Activated CD4-positive, alpha-beta T cell treated with anti-CD3 and anti-CD28 coated beads, Interleukin-2, amount 50 U/mL, for 48 hours (primary cell): ENCODE measurements around the gene EIPR1.

Experiments used
- DNase-seq, 2 experiments: peaks; one replicate each; pipeline ENCODE4 v3.0.0-alpha.2; 2020

Gene EIPR1

GRCh38 chr2:3141696-3142095, 235.9 kb downstream of the EIPR1 start:
- DNase-seq = no peak

- no peak for DNase-seq
Measured at GRCh38 chr2:3139906-3140305, 237.7 kb downstream of the EIPR1 start.
